ENCODE data around the gene TCEA2. TPM values are rescaled to one million over a fixed set of nuclear protein-coding genes. Genes with fewer than 3 reads are reported as not detected.

TCEA2 gene
- total and polyA plus RNA-seq, 7 experiments from 2014 or later: 22.2 to 73.2 (median 36.4) TPM

GRCh38 chr20:64067005-64067632, 4.1 kb downstream of the TCEA2 start:
- peaks cover 23 to 50% of the 10 kb centered on the region in 2 donors for H3K4me1 ChIP-seq (ENCODE audit: control insufficient read depth in 2 of 2, insufficient read depth in 2 of 2, low read length in 2 of 2)
- DNase-seq (no peak), ATAC-seq (no peak)
- H3K27me3 Mint-ChIP-seq: no peaks in the 10 kb centered on the region
- H3K36me3 Mint-ChIP-seq: peaks cover 0 to 4% (median 0%) of the 10 kb centered on the region in 5 donors
- ChIA-PET POLR2A (interaction anchor here (1.4 to 7.1 kb wide), 2 partner anchors 10 to 88 kb away, joined by 3 to 83 read pairs; partner anchors contain the start of genes OPRL1, RGS19 and SAMD10), CTCF (interaction anchor here (0.6 kb wide), 1 partner anchor 359 kb away, joined by 3 read pairs; the partner anchor contains the start of genes ARFRP1 and ZGPAT)
- H3K27ac Mint-ChIP-seq: peak overlapping the region in 4 of 9 donors; percentile 36 to 95 (median 80)
- no peaks in the 10 kb centered on the region for H3K27me3 ChIP-seq (ENCODE audit: control insufficient read depth in 2 of 2, insufficient read depth in 2 of 2, low read length in 2 of 2)
- intact Hi-C loops (cut with micrococcal nuclease): loop anchor here in 1 of 2 donors (10.0 kb wide), 3 partner anchors 172 to 532 kb away; partner anchors contain the start of genes ABHD16B, DNAJC5, PTK6 and TPD52L2
- peaks cover 30 to 54% (median 43%) of the 10 kb centered on the region in 7 donors for H3K4me1 Mint-ChIP-seq
- H3K9me3 Mint-ChIP-seq: no peaks in the 10 kb centered on the region
- H3K4me3 Mint-ChIP-seq: peak overlapping the region in 3 of 10 donors; percentile 21 to 81 (median 25)
- no peak overlapping the region for H3K27ac ChIP-seq (ENCODE audit: low read depth, low read length)
- H3K36me3 ChIP-seq (ENCODE audit: control insufficient read depth in 2 of 3, insufficient read depth in 3 of 3, low read length in 3 of 3): peaks cover 0 to 4% (median 0%) of the 10 kb centered on the region in 3 experiments
- H3K4me3 ChIP-seq (ENCODE audit: low read length): no peak overlapping the region
- no peaks in the 10 kb centered on the region for H3K9me3 ChIP-seq (ENCODE audit: control insufficient read depth in 2 of 3, low read length in 3 of 3)

GRCh38 chr20:64067733-64068307, 4.8 kb downstream of the TCEA2 start:
- intact Hi-C loops (cut with micrococcal nuclease): loop anchor here in 1 of 2 donors (10.0 kb wide), 3 partner anchors 173 to 533 kb away; partner anchors contain the start of genes ABHD16B, DNAJC5, PTK6 and TPD52L2
- ATAC-seq (no peak), DNase-seq (no peak)
- no peak overlapping the region for H3K4me3 ChIP-seq (ENCODE audit: low read length)
- peaks cover 30 to 56% (median 43%) of the 10 kb centered on the region in 7 donors for H3K4me1 Mint-ChIP-seq
- ChIA-PET POLR2A (interaction anchor here (1.6 kb wide), 1 partner anchor 12 kb away, joined by 11 read pairs; the partner anchor contains the start of genes OPRL1 and RGS19), CTCF (interaction anchor here (1.2 kb wide), 1 partner anchor 12 kb away, joined by 4 read pairs; the partner anchor contains the start of genes OPRL1 and RGS19)
- no peak overlapping the region for H3K27ac ChIP-seq (ENCODE audit: low read depth, low read length)
- no peaks in the 10 kb centered on the region for H3K9me3 ChIP-seq (ENCODE audit: control insufficient read depth in 2 of 3, low read length in 3 of 3)
- peaks cover 0 to 11% (median 0%) of the 10 kb centered on the region in 3 experiments for H3K36me3 ChIP-seq (ENCODE audit: control insufficient read depth in 2 of 3, insufficient read depth in 3 of 3, low read length in 3 of 3)
- H3K27me3 ChIP-seq (ENCODE audit: control insufficient read depth in 2 of 2, insufficient read depth in 2 of 2, low read length in 2 of 2): no peaks in the 10 kb centered on the region
- H3K9me3 Mint-ChIP-seq: no peaks in the 10 kb centered on the region
- H3K27me3 Mint-ChIP-seq: no peaks in the 10 kb centered on the region
- H3K36me3 Mint-ChIP-seq: peaks cover 0 to 5% (median 0%) of the 10 kb centered on the region in 5 donors
- peak overlapping the region in 2 of 10 donors; percentile 54 to 81 for H3K4me3 Mint-ChIP-seq
- H3K27ac Mint-ChIP-seq: peak overlapping the region in 1 of 9 donors; percentile 75
- peaks cover 23 to 43% of the 10 kb centered on the region in 2 donors for H3K4me1 ChIP-seq (ENCODE audit: control insufficient read depth in 2 of 2, insufficient read depth in 2 of 2, low read length in 2 of 2)

- Histone ChIP-seq H3K27me3 (ENCODE audit: control insufficient read depth in 2 of 2, insufficient read depth in 2 of 2, low read length in 2 of 2) (no peaks in the 10 kb centered on the region), H3K4me3 (ENCODE audit: low read length) (no peak overlapping the region), H3K9me3 (ENCODE audit: control insufficient read depth in 2 of 3, low read length in 3 of 3) (no peaks in the 10 kb centered on the region), H3K36me3 (ENCODE audit: control insufficient read depth in 2 of 3, insufficient read depth in 3 of 3, low read length in 3 of 3) (peaks cover 0 to 18% (median 0%) of the 10 kb centered on the region in 3 experiments), H3K27ac (ENCODE audit: low read depth, low read length) (no peak overlapping the region), H3K4me1 (ENCODE audit: control insufficient read depth in 2 of 2, insufficient read depth in 2 of 2, low read length in 2 of 2) (peaks cover 23 to 42% of the 10 kb centered on the region in 2 donors)
- DNase-seq (no peak), ATAC-seq (no peak)
- Mint-ChIP-seq H3K4me3 (peak overlapping the region in 2 of 10 donors; percentile 28 to 54), H3K9me3 (no peaks in the 10 kb centered on the region), H3K36me3 (peaks cover 0 to 5% (median 0%) of the 10 kb centered on the region in 5 donors), H3K27ac (peak overlapping the region in 2 of 9 donors; percentile 55 to 75), H3K27me3 (no peaks in the 10 kb centered on the region), H3K4me1 (peaks cover 30 to 55% (median 41%) of the 10 kb centered on the region in 7 donors)
- ChIA-PET POLR2A (interaction anchor here (0.8 to 1.6 kb wide), 2 partner anchors 9 to 11 kb away, joined by 4 to 11 read pairs; partner anchors contain the start of genes OPRL1 and RGS19), CTCF (interaction anchor here (0.7 to 1.2 kb wide), 2 partner anchors 11 to 30 kb away, joined by 3 to 4 read pairs; partner anchors contain the start of genes OPRL1 and RGS19)
- intact Hi-C loops (cut with micrococcal nuclease): loop anchor here in 1 of 2 donors (1.0 to 10.0 kb wide), 4 partner anchors 29 to 534 kb away; partner anchors contain the start of genes ABHD16B, DNAJC5, PTK6 and TPD52L2
Observed at GRCh38 chr20:64068386-64069208, 5.6 kb downstream of the TCEA2 start.

- POLR2A ChIA-PET: interaction anchor here (0.8 to 1.6 kb wide), 2 partner anchors 9 to 10 kb away, joined by 4 to 11 read pairs; partner anchors contain the start of genes OPRL1 and RGS19
- Histone ChIP-seq H3K27me3 (ENCODE audit: control insufficient read depth in 2 of 2, insufficient read depth in 2 of 2, low read length in 2 of 2) (no peaks in the 10 kb centered on the region), H3K4me3 (ENCODE audit: low read length) (no peak overlapping the region), H3K36me3 (ENCODE audit: control insufficient read depth in 2 of 3, insufficient read depth in 3 of 3, low read length in 3 of 3) (peaks cover 0 to 25% (median 0%) of the 10 kb centered on the region in 3 experiments), H3K27ac (ENCODE audit: low read depth, low read length) (peak overlapping the region; percentile 5), H3K4me1 (ENCODE audit: control insufficient read depth in 2 of 2, insufficient read depth in 2 of 2, low read length in 2 of 2) (peaks cover 23 to 36% of the 10 kb centered on the region in 2 donors), H3K9me3 (ENCODE audit: control insufficient read depth in 2 of 3, low read length in 3 of 3) (no peaks in the 10 kb centered on the region)
- no peak for ATAC-seq
- peaks cover 0 to 5% (median 0%) of the 10 kb centered on the region in 5 donors for H3K36me3 Mint-ChIP-seq
- no peak overlapping the region for H3K4me3 Mint-ChIP-seq
- H3K27me3 Mint-ChIP-seq: no peaks in the 10 kb centered on the region
- peaks cover 24 to 49% (median 37%) of the 10 kb centered on the region in 7 donors for H3K4me1 Mint-ChIP-seq
- no peaks in the 10 kb centered on the region for H3K9me3 Mint-ChIP-seq
- peak overlapping the region in 2 of 9 donors; percentile 55 to 59 for H3K27ac Mint-ChIP-seq
- no peak for DNase-seq
- CTCF ChIA-PET: interaction anchor here (1.2 to 1.6 kb wide), 3 partner anchors 10 to 51 kb away, joined by 3 to 5 read pairs (median 4); partner anchors contain the start of genes OPRL1 and RGS19
- intact Hi-C loops (cut with micrococcal nuclease): loop anchor here in 1 of 2 donors (1.0 to 10.0 kb wide), 4 partner anchors 30 to 534 kb away; partner anchors contain the start of genes ABHD16B, DNAJC5, PTK6 and TPD52L2
Observed at GRCh38 chr20:64069209-64069613, 6.2 kb downstream of the TCEA2 start.

GRCh38 chr20:64069614-64070243, 6.7 kb downstream of the TCEA2 start:
- no peak for ATAC-seq
- CTCF ChIA-PET: interaction anchor here (1.2 to 1.6 kb wide), 2 partner anchors 12 to 51 kb away, joined by 3 to 5 read pairs; no protein-coding TSS in a partner anchor
- Histone ChIP-seq H3K27ac (ENCODE audit: low read depth, low read length) (peak overlapping the region; percentile 5), H3K4me1 (ENCODE audit: control insufficient read depth in 2 of 2, insufficient read depth in 2 of 2, low read length in 2 of 2) (peaks cover 23 to 36% of the 10 kb centered on the region in 2 donors), H3K4me3 (ENCODE audit: low read length) (no peak overlapping the region), H3K27me3 (ENCODE audit: control insufficient read depth in 2 of 2, insufficient read depth in 2 of 2, low read length in 2 of 2) (no peaks in the 10 kb centered on the region), H3K9me3 (ENCODE audit: control insufficient read depth in 2 of 3, low read length in 3 of 3) (no peaks in the 10 kb centered on the region), H3K36me3 (ENCODE audit: control insufficient read depth in 2 of 3, insufficient read depth in 3 of 3, low read length in 3 of 3) (peaks cover 0 to 29% (median 0%) of the 10 kb centered on the region in 3 experiments)
- no peak for DNase-seq
- POLR2A ChIA-PET: interaction anchor here (1.6 kb wide), 1 partner anchor 10 kb away, joined by 11 read pairs; the partner anchor contains the start of genes OPRL1 and RGS19
- Mint-ChIP-seq H3K36me3 (peaks cover 0 to 5% (median 0%) of the 10 kb centered on the region in 5 donors), H3K27ac (no peak overlapping the region), H3K9me3 (no peaks in the 10 kb centered on the region), H3K27me3 (no peaks in the 10 kb centered on the region), H3K4me3 (no peak overlapping the region), H3K4me1 (peaks cover 23 to 44% (median 34%) of the 10 kb centered on the region in 7 donors)
- intact Hi-C loops (cut with micrococcal nuclease): loop anchor here in 1 of 2 donors (1.0 to 10.0 kb wide), 4 partner anchors 30 to 535 kb away; partner anchors contain the start of genes ABHD16B, DNAJC5, PTK6 and TPD52L2
